Panc1 (cell line): ENCODE measurements around the gene CPA2. TPM values are rescaled to one million over a fixed set of nuclear protein-coding genes. Genes with fewer than 3 reads are reported as not detected.

ENCODE experiments used
- ATAC-seq: fragments of 200-7000 bp; cut with Tn5 transposase; 2 replicates; pipeline ENCODE4 v1.9.1; 2020; ENCODE audit warnings: mild to moderate bottlenecking, moderate library complexity
- BruUV-seq: library from RNA; stranded (reverse); fragments of 400-500 nt; replicated peaks from 2 replicates; lab custom pipeline; 2021; lab: Mats Ljungman, UMichigan
- CTCF ChIA-PET: fragments of 300-600 bp; sonication (Branson Sonifier 250); formaldehyde crosslinking; loops from one replicate; lab custom pipeline; 2022; ENCODE audit warnings: antibody characterized with exemption; lab: Charles Lee
- POLR2A ChIA-PET: fragments of 300-600 bp; sonication (Branson Sonifier 250); formaldehyde crosslinking; loops from one replicate; lab custom pipeline; 2022; ENCODE audit warnings: antibody characterized with exemption; lab: Charles Lee
- DNase-seq: peaks from one replicate; pipeline ENCODE4 v3.0.0-alpha.2; 2010; ENCODE audit warnings: low read depth, low spot score
- H3K27ac ChIP-seq: 2 replicates; pipeline ENCODE4 v1.5.1; 2011; ENCODE audit warnings: mild to moderate bottlenecking, low read length, inconsistent platforms
- H3K27me3 ChIP-seq: fragments of 200-500 bp; sonication (Bioruptor generic); 2 replicates; pipeline ENCODE4 v1.6.0; 2014; ENCODE audit warnings: low read length, inconsistent platforms; ENCODE audit not compliant: control insufficient read depth, insufficient read depth
- H3K36me3 ChIP-seq: fragments of 200-500 bp; sonication (Bioruptor generic); 2 replicates; pipeline ENCODE4 v1.5.1; 2014; ENCODE audit warnings: inconsistent platforms, mild to moderate bottlenecking, low read length, moderate library complexity; ENCODE audit not compliant: control insufficient read depth, insufficient read depth
- H3K4me1 ChIP-seq: 2 replicates; pipeline ENCODE4 v1.5.1; 2011; ENCODE audit warnings: inconsistent platforms, mild to moderate bottlenecking, low read length, moderate library complexity; ENCODE audit not compliant: control insufficient read depth, insufficient read depth
- H3K4me3 ChIP-seq, 2 experiments: 2 replicates each; pipeline ENCODE4 v1.5.1; 2011 to 2012; ENCODE audit warnings: low read depth in 2 of 2, low read length in 2 of 2, mild to moderate bottlenecking in 2 of 2, inconsistent platforms in 1 of 2, moderate library complexity in 1 of 2
- H3K9me3 ChIP-seq: fragments of 200-500 bp; sonication (Bioruptor generic); 2 replicates; pipeline ENCODE4 v1.5.1; 2014; ENCODE audit warnings: low read depth, mild to moderate bottlenecking, inconsistent platforms, low read length, moderate library complexity; ENCODE audit not compliant: control insufficient read depth, insufficient read depth
- CTCF ChIP-seq: fragments of 450-650 bp; IDR thresholded peaks from 2 replicates; pipeline ENCODE4 v1.5.1; 2017; ENCODE audit warnings: mild to moderate bottlenecking
- POLR2AphosphoS5 ChIP-seq: IDR thresholded peaks from 2 replicates; pipeline ENCODE4 v1.6.1; 2012; ENCODE audit warnings: mild to moderate bottlenecking, low read depth, low read length, moderate library complexity
- REST ChIP-seq, 2 experiments: IDR thresholded peaks; 2 replicates each; pipeline ENCODE4 v1.6.1; 2011 to 2012; ENCODE audit warnings: low read depth in 2 of 2, control low read depth in 1 of 2, low read length in 1 of 2, mild to moderate bottlenecking in 1 of 2, moderate library complexity in 1 of 2; ENCODE audit not compliant: insufficient read depth in 1 of 2
- SIN3A ChIP-seq: IDR thresholded peaks from 2 replicates; pipeline ENCODE4 v1.6.1; 2012; ENCODE audit warnings: low read depth, mild to moderate bottlenecking, low read length, moderate library complexity, borderline replicate concordance; ENCODE audit not compliant: insufficient read depth
- TCF7L2 ChIP-seq: IDR thresholded peaks from 2 replicates; pipeline ENCODE4 v1.6.1; 2011; ENCODE audit warnings: mild to moderate bottlenecking, low read depth, low read length, inconsistent platforms
- in situ Hi-C: cut with HindIII; loops from 2 replicates; pipeline ENCODE4 v1.10.0; 2016; ENCODE audit warnings: low sequenced_read_pairs, low pct_unique_long_range_greater_than_20kb
- intact Hi-C: fragments of 100-400 bp; cut with micrococcal nuclease; formaldehyde crosslinking; loops from one replicate; pipeline ENCODE4 v1.10.0; 2022; ENCODE audit not compliant: unreplicated experiment
- total RNA-seq: library from RNA; stranded (reverse); gene quantifications from one replicate; pipeline ENCODE4 v1.2.1, GENCODE V29; 2021; ENCODE audit not compliant: unreplicated experiment

The CPA2 gene
- total RNA-seq, 1 experiment from 2014 or later: 0.87 TPM

DNA sequence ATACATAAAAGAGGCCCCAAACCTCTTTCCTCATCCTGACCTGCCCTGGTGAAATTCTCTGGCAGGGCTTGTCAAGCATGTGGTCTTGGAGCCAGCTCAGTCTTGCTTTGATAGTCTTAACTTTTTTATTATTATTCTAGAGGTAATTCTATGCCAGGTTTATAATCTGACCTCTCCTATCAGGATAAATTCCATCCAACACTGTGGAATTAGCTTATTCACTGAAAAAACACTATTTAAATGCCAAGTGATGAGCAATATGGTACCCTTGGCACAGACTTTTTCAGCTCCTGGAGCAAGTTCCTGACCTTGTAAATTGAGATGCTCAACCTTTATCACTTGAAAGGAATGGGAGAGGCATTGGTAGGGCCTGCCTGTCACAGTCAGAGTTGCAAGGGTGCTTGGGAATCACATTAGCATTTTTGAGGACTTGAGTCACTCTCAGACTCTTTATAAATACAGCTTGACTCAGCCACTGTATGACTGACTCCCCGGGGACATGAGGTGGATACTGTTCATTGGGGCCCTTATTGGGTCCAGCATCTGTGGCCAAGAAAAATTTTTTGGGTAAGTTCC, 26.1 kb downstream of the CPA2 start, which contains the start of gene CPA4:
TSS of gene CPA4 (plus strand) at position 480 of the 576 bp plus-strand sequence. CDS start at position 500, 20 bp downstream.
- Histone ChIP-seq H3K27me3 (no peaks in the 10 kb centered on the region), H3K9me3 (no peaks in the 10 kb centered on the region; the same call in 1 of the 2 replicates), H3K36me3 (no peaks in the 10 kb centered on the region), H3K4me3 (no peak within 1 kb of the TSS; a peak in 1 of 4 replicates), H3K27ac (no peak within 1 kb of the TSS), H3K4me1 (no peaks in the 10 kb centered on the region)
- POLR2A ChIA-PET: no interaction called here
- CTCF ChIA-PET: no interaction called here
- no peak for TF ChIP-seq REST (IDR thresholded peaks at IDR 0.05; ENCODE audit: insufficient read depth in 1 of 2, low read depth in 2 of 2, low read length in 1 of 2)
- no peak for TF ChIP-seq TCF7L2
- TF ChIP-seq SIN3A: no peak
- no peak for TF ChIP-seq POLR2AphosphoS5
- no peak for TF ChIP-seq CTCF
- in situ Hi-C loops (no loop called here), intact Hi-C loops (no loop called here)
- no TSS peak for BruUV-seq
- DNase-seq: peak; percentile 65
- ATAC-seq: peak; percentile 86

DNA sequence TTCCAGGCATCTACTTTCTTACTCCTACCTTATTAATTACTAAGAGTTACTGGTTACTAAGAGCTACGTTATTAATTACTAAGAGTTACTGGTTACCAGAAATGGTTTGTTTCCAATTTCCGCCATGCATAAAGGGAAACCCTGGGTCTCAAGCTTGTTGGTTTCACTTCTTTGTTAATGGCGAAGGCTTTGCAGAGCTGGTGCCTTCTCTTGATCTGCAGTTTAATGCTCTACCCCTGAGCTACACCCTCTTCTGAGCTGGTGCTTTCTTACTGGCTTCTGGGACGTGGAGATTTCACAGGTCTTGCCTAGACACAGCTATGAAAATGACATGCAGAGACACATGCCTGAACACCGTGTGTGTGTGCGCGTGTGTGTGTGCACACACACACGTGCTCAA, 26.9 kb downstream of the CPA2 start:
- TF ChIP-seq CTCF: no peak
- TF ChIP-seq POLR2AphosphoS5: no peak
- no peak for TF ChIP-seq REST (IDR thresholded peaks at IDR 0.05; ENCODE audit: insufficient read depth in 1 of 2, low read depth in 2 of 2, low read length in 1 of 2)
- TF ChIP-seq TCF7L2: no peak
- TF ChIP-seq SIN3A: no peak
- in situ Hi-C loops: no loop called here
- Histone ChIP-seq H3K27me3 (no peaks in the 10 kb centered on the region), H3K4me3 (no peak overlapping the region; a peak in 1 of 4 replicates), H3K4me1 (no peaks in the 10 kb centered on the region), H3K9me3 (no peaks in the 10 kb centered on the region; the same call in 1 of the 2 replicates), H3K27ac (no peak overlapping the region), H3K36me3 (no peaks in the 10 kb centered on the region)
- intact Hi-C loops: no loop called here
- CTCF ChIA-PET: no interaction called here
- BruUV-seq: no TSS peak
- DNase-seq: no peak
- ATAC-seq: no peak
- POLR2A ChIA-PET: no interaction called here
